SU-DHL-6 (cell line): ENCODE results near the gene ZKSCAN4.

Experiments used
- CTCF ChIP-seq: fragments of 200-600 bp; sonication (generic); IDR thresholded peaks from one replicate; pipeline ENCODE4 v1.5.1; 2017; ENCODE audit warnings: antibody characterized with exemption, mild to moderate bottlenecking, low read length, moderate library complexity; ENCODE audit not compliant: insufficient read depth, poor library complexity, severe bottlenecking
- EZH2phosphoT487 ChIP-seq: fragments of 200-600 bp; sonication (generic), shearing (Covaris generic); conservative IDR thresholded peaks from 2 replicates; pipeline ENCODE4 v1.6.1; 2018; ENCODE audit warnings: mild to moderate bottlenecking, antibody characterized with exemption, low read length, moderate library complexity, mixed read lengths

DNA sequence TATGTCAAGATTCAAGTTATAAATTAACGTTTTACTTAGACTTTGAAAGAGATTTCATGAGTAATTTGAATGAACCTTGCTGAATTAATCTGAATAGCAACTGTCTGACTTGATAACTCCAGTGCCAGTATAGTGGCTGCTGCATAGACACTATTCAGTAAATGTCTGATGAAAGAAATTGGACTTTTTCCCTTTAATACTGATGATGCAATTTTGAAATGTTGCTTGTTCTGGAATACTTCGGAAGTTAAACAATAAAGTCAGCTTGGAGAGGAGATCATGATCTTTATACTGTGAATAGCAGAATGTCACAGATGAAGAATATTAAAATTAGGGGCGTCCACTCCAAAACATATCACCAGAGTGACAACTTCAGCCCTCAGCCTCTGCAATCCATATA, 25.7 kb upstream of the ZKSCAN4 start:
- TF ChIP-seq CTCF (no peak), EZH2phosphoT487 (no peak)
